B cell (primary cell): ENCODE data around the gene CCDC110.

Experiments used
- CTCF ChIP-seq: fragments of 200-600 bp; IDR thresholded peaks from one replicate; pipeline ENCODE4 v1.8.0; 2022; ENCODE audit warnings: antibody characterized with exemption, mild to moderate bottlenecking
- EZH2 ChIP-seq: IDR thresholded peaks from 2 replicates; pipeline ENCODE4 v1.6.1; 2012; ENCODE audit warnings: borderline replicate concordance, low read depth, mild to moderate bottlenecking, moderate library complexity, low read length; ENCODE audit not compliant: insufficient read depth, poor library complexity, severe bottlenecking

DNA sequence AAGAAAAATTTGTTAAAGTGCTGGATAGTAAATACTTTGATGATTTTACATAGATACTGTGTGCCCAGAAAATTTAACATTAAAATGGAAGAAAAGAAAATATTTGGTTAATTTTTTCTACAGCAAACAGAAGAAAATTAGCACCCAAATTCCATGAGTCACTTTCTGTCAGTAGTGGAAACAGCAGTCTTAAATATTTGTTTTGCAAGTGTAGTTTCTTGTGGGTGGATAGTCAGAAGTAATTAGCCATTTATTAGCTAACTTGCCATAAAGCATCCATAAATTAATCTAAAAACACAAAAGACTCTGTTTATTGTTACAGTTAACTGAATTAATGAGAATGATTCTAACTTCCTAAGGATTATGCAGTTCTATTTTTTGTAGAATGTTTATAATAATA, 36.1 kb downstream of the CCDC110 start:
- TF ChIP-seq CTCF (no peak), EZH2 (no peak)
